Activated CD8-positive, alpha-beta memory T cell treated with anti-CD3 and anti-CD28 coated beads, Interleukin-2, amount 50 U/mL, for 1 hour (primary cell): Measurements from ENCODE around the gene DDRGK1.
"Not testable (repeated sequence)": the region's sequence is repeated elsewhere in the genome, so short reads cannot be mapped to it uniquely, and the experiment has no call there.

Experiments
- DNase-seq: peaks from one replicate; pipeline ENCODE4 v3.0.0-alpha.2; 2020; ENCODE audit errors: extremely low read depth

The DDRGK1 gene

DNA sequence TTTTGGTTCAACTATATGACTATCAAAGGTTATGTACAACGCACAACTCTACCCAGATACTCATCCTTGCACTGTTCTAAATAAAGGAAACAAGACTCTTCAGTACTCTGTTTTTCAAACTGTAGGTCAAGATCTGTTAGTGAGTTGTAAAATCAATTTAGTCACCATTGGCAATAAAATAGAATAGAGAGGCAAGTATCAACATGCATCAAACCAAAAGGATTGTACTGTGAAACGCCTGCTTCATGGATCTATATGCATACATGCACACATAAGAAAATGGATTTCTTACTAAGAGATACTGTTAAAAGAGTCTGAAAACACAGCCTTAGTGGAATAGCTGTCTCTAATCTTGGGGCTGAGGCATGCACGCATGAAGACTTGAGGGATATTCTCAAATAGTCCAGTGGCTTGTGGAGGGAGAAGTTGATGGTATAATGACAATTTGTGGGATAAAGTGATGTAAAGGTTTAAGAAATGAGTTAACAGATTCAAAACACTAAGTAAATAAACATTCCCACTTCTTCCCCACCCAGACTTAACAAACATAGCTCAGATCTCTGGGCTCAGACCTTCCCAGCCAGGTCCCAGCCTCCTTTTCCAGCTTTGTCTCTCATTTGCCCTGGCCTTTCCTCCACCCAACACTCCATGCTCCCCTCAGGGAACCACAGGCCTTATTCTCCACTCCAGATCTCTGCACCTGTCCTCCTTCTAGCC, 20.4 kb downstream of the DDRGK1 start:
- DNase-seq = no peak

DNA sequence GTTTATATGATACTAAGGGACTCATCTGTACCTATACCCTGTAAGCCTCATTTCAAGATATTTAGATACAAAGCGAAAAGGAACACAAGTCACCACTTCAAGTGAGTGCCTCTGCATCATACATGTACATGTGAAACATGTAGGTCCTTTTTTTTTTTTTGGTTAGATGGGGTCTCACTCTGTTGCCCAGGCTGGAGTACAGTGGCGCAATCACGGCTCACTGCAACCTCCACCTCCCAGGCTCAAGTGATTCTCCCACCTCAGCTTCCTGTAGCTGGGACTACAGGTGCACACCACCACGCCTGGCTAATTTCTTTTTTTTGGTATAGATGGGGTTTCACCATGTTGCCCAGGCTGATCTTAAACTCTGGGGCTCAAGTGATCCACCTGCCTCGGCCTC, 22.1 kb downstream of the DDRGK1 start:
- not testable (repeated sequence) for DNase-seq

DNA sequence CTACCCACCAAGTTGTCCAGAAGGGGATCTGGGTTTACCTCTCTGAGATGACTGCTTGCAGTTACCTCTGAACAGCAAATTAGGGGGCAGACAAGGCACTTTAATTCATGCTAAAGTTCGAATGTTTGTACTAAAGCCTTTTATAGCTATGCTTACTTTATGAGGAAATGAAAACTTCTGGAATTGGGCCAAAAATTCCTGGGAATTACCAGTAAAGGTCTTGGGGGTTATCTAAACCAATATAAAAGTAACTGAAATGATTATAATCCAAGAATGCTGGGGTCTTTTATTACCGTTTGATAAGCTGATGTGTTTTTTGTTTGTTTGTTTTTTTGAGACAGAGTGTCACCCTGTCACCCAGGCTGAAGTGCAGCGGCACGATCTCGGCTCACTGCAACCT, 23.2 kb downstream of the DDRGK1 start:
- no peak for DNase-seq

DNA sequence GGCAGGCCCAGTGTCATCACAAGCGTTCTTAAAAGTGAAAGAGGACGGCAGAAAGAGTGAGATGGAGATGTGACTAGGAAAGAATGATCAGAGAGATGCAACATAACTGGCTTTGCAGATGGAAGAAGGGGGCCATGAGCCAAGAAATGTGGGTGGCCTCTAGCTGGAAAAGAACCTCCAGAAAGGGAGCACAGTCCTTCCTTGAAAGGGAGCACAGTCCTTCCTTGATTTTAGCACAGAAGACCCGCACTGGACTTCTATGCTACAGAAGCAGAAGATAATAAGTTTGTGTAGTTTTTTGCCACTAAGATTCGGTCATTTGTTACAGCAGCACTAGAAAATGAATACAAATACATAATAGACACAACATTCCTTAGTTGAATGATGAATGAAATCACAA, 24.2 kb downstream of the DDRGK1 start:
- no peak for DNase-seq

DNA sequence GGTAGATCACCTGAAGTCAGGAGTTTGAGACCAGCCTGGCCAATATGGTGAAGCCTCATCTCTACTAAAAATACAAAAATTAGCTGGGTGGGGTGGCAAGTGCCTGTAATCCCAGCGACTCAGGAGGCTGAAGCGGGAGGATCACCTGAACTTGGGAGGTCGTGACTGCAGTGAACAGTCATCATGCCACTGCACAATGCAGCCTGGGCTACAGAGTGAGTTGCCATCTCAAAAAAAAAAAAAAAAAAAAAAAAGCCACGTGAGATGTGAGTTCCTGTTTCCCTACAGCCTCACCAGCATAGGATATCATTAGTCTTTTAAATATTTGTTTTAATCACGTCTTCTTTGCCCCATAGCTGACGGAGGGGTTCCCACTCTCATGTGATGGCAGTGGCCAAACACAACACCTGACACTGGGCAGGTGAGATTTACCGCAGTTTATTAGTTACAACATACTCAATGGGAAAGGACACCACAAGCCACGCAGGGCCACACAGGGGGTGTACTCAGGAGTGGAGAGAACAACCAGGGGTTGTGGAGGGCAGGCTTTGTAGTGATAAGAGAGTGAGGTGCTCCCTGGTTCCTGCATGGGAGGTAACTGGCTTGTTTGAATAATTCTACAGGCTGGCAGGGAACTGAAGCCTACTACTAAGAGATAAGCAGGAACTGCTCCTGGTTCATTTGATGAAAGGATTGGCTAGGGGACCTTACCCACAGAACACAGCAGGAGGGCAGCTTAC, 26.6 kb downstream of the DDRGK1 start:
- DNase-seq = no peak

DNA sequence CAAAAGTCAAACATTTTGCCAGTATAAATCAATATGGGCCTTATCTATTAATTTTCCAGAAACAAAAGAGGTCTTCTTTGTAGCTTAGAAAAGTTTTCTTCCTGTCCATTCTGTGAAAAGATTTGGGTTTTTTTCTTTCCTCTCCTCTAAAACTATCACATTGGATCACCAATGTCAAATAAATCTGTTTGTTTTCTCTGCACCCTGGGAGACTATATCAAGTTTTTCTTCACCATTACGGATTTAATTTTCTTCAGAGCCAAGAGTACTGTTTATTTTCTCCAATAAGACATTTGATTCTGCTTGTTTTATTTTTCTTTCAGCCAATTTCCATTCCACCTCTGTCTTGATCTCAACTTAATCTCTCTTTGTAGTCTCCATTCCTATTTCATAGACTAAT, 29.2 kb downstream of the DDRGK1 start:
- no peak for DNase-seq

DNA sequence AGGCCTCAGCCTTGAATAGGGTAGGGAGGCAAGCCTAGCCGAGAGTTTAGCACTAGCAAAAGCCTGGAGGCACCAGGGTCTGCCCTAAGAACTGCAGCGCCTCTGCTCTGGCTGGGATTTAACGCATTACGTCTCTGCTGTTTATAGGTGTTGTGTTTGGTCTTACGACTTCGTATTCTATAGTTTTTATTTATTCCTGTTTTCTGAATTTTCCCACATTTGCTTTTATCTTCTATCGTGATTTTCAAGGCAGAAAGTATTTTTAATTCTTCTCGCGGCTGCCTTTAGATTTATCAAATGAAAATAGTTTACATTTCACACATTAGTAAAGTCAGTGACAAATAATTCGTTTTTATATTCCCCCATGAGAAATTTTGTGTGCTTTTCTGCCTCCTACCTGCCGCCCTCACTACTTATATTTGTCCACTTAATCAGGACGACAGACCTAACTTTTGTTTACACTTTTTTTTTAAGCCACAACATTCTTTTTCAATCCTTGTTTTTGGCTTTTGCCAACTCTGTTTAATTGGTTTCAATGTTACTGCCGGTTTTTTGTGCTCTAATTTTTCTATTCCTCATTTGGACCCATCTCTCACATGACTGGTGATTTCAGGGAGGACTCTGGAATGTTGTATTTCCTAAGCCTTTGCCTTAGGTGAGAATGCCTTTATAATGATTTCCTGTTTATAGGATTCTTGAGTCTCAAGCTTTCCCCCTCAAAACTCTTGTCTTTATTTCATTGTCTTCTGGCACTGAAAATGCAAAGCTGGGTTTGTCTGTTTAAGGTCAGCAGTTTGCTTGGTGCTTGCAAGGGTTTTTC, 29.8 kb downstream of the DDRGK1 start:
- no peak for DNase-seq

DNA sequence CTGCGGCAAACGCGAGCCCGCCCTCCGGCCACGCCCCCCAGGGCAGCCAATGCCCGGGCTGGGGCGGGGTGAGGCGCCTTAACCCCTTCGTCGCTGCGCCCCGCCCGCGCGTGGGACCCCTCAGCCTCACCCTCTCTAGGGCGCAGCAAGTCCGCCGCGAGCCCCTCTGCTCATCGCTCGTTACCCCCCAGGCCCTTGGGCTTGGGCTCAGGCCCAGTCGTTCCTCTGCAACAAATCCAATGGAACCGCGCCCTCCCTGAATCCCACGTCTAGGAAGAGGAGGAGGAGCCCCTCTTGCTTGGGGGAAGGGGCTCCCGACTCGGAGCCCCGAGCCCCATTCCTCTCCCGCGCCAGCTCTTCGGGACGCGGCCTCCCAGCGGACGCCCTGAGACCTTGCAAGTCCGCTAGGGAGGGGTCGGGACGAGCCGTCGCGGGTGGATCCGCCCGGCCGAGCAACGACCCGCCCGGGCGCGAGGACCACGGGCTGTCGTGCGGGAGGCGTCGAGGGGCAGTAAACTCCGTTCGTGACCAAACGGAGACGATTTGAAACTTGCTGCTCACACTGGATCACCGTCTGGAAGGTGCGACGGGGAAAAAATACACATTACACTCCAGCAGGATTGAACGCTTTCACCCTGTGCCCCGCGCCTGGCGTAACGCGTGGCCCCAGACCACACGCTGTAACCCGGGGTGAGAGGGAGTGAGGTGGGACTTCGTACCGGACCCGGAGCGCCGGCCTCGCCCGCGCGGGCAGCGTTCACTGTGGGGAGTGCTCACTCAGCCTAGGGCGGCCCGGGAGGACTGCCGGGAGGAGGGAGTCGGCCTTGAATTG, 30.7 kb downstream of the DDRGK1 start:
- DNase-seq = peak; percentile 68

DNA sequence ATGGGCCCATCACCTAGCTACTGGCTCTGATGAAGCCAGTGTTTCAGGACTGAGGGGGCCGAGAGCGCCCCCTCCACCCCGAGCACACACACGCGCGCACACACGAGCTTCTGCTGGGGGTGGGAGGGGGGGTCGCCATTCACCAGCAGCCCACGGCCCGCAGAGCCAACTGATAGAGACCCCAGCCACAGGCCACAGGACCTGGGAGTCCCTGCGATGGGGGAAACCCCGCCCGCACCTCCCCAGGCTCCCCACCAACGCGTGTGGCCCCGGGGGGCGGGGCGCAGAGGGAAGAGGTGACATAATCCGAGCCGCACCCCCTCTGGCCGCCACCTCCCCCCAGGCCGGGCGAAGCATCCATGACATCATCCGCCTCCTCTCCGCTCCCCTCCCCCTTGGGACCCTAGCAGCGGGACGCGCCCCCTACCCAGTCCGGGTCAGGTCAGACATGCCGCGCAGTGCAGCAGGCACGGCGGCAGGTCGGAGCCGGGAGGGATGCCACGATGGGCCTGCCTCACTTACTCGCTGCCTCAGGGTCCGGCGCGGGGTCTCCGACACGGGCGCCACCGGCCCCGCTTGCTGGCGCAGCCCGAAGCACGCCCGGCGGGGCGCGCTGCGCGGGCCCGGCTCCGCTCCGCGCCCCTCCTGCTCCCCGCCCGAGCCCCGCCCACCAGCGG, 31.4 kb downstream of the DDRGK1 start, which contains the start of gene LZTS3:
TSS of gene LZTS3 (minus strand) at position 617 of the 677 bp plus-strand sequence. CDS start 6,386 bp downstream, outside the sequence.
- DNase-seq = peak; percentile 73

DNA sequence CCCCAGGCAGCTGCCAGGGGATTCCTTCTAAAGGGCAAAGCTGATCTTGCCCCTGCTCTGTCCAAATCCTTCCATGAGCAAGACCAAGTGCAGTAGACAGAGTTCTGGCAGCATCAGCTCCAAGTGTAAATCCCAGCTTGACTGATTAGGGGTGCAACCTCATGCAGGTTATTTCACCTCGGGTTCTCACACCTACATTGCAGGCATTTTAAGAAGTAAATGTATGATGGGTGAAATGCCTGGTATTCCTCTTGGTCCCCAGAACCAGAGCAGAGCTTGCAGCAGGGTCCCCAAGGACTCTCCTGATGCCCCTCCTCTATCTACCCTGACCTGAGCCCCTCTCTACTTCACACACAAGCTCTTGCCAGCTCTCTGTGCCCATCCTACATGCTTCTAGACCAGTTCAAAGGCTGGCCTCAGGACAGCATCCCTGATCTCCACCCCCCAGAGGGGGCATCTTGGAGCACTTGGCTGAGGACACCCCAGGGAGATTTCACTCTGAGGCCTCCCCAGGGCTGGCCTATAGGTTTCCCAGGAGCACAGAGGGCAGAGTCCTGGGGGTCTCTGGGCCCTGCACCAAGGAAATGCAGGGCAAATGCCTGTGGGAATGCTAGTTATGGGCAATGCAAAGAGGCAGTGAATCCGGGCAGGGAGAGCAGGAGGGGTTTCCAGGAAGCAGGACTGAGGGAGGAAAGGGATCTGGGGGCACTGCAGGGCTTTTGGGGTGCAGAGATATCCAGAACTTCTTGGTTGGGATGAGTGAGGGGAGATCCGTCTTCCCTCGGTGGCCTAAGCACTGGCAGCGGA, 32.2 kb downstream of the DDRGK1 start:
- no peak for DNase-seq

DNA sequence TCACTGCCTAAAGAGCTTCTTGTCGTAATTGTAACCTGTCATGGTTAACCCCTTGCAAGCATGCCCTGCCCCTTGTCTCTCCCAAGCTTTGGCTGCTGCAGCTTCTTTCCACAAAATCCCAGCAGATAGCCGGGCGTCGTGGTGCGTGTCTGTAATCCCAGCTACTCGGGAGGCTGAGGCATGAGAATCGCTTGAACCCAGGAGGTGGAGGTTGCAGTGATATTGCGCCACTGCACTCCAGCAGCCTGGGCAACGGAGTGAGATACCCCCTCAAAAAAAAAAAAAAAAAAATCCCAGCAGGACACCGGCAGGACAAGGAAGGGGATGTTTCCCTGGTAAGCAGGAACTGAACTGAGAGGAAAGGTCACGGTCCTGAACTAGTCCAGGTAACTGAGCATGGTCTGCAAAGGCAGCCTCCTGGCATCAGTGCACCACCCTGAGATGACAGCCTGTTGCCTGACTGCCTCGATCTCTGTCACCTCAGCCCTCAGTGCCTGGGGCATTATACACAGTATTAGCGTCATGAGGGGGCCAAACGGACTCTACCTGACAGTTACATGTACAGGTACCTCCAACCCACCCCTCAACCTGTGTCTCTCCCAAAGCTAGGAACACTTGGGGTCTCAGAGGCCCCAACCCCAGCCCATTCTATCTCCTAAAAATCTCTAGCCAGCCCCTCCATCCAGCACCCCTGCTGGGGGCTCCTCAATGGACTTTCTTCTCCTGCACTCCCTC, 32.9 kb downstream of the DDRGK1 start:
- no peak for DNase-seq

DNA sequence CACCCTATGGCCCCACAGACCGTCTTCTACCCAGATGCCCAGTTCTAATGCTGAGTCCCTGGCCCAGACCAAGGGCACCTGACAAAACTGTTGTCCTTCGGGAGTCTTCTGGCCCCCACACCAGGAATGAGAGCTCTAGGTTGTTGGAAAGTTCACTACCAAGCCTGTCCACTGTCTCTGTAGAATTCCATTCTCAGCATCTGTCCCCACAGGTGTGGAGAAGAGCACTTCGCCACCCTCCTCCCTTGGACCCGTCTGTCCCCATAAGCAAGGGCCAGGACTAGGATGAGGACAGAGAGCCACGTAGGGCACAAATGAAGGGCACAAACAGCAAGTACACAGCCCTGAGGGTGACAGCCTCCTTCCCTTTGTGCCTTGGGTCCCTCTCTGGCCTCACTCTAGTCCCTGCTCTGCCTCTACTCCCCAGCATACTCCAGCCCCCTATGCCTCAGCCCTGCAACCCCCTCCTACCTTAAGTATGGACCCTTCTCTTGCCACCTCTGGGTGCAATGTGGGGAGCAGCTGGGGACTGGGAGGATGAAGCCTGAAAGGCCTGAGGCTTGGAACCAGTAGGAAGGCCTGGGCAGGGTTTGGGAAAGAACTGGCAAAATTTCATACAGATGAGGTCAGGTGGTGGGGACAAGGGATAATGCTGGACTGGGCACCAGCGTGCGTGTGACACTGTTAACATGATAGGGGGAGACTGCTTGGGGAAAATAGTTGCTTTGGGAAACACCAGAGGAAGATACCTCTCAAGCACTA, 35.5 kb downstream of the DDRGK1 start:
- DNase-seq = no peak

DNA sequence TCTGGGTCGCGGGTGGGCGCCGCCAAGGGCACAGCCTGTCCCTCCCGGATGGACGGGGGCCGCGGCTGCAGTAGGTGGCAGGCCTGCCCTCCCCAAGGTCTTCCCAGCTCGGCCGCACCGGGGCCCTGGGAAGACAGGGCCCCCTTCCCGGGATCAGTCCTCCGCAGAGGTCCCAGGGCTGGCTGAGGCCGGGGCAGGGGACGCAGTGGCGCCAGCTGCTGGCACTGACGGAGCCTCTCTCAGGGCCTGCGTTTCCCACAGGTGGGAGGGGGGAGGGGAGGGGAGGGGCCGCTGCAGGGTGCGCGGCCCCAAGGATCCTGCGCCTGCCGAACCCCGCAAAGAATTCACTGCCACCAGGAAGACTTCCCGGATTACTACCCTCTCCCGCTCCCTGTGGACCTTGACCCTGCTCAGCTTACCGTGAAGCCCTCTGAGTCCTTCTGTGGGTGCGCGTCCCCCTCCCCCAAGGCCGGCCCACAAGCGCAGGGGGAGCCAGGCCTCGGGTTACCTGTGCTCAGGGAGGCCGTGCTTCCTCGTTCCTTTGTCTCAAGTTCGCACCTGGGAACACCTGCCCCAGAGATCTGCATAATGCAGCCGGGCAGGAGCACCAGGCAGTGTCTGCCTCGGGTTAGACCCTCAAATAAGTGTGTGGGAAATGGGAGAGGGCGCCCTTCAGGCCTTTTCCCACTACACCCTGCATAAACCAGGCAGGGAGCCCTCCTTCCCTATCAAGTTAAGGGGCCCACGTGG, 36.2 kb downstream of the DDRGK1 start:
- DNase-seq = no peak

DNA sequence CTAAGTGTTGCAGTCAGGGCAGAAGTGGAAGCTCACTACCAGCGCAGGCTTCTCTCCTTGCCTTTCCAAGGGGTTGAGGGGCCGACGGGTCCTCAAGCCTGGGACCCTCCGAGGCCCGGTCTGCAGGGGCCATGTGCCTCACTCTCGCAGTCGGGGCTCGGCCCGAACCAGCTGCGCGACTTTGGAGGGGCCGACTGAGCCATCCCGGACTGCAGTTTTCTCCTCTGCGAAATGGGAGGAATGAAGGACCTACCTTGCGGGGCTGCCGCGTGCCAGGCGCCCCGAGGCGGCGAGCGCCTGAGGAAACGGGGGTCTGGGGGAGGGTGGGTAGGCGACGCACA, 36.8 kb downstream of the DDRGK1 start:
- DNase-seq = no peak

DNA sequence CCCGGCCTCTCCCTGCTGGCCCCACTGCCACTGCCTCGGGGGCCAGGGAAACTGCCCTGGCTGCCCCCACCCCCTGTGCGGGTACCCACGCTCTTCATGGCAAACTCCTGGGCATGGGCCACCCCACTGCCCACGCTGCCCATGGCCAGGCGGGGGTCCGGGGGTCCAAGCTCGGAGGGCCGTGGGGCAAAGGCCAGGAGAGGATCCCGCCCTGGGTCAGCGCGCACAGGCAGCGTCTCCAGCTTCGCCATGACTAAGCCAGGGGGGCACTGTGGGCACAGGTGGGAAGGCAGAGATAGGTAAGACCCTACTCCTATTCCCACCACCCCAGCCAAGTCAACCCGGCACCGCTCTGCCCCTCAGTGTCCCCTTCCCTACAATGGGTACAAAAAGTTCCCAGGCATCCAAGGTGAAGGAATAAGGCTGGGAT, 37.6 kb downstream of the DDRGK1 start:
- no peak for DNase-seq

DNA sequence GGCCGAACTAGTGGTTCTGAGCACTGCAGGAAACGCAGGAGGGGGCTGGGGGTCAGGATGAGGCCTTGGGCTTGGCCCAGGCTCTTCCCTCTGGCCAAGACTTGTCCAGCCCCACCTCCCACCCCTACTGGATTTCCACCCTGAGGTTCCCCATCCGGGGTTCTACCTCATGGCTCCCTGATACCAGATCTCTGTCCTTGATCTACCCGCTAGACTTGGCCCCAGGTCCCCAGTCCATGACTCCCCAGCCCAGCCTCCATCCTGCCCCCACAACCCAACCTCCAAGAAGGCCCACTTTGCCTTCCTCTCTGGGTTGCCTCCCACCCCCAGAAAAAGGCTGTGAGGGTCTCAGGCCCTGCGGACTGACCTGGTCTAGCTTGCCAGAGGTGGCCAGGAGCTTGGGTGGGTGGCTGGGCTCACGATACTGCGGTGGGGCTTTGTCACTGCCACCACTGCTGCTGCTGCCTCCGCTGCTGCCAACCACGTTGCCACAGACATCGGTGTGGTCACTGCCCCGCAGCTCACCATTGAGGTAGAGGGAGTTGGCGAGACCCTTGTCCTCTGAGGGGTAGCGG, 38.1 kb downstream of the DDRGK1 start:
- DNase-seq = no peak

DNA sequence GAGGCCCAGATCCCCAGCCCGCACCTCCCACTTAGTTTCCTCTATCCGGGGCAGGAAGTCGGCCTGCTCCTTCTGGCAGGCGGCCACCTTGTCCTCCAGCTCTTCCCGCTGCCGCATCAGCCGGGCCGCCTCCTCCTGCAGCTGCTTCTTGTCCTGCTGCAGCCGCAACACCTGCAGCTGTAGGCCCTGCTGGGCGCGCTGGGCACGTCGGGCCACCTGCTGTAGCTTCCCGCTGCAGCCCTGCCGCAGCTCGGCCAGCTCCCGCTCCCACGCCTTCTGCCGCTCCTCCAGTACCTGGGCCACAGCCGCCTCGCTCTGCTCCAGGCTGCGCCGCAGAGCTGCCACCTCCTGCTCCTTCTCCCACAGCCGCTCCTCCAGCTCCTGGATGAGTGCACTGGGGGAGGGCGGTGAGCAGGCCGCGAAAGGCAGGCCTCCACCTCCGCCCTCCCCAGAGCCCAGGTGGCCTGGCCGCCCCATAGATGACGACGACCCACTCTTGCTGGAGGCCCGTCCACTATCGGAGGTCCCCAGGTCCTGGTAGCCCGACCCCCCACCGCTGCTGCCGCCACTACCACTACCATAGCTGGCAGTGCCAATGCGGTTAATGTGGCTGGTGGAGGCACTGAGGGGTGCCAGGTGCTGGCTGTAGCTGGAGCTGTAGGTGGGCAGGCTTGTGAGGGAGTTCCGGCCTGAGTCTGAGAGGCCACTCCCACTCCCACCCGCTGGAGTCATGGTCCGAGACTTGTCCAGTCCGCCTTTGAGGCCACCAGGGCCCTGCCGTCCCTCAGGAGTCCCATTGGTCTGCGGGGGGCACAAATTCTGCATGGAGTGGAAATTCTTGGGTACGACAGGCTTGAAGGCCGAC, 38.8 kb downstream of the DDRGK1 start:
- DNase-seq = no peak
